Coronary artery (tissue), 2 donors: Measurements from ENCODE around the gene FOXF1.

Experiments
- DNase-seq: peaks from one replicate; pipeline ENCODE4 v3.0.0-alpha.2; 2017; ENCODE audit warnings: low spot score
- H3K27ac ChIP-seq, 2 donors: fragments of 200-600 bp; sonication (generic); one replicate each; pipeline ENCODE4 v1.5.1; 2016 to 2019
- H3K4me3 ChIP-seq: fragments of 200-600 bp; sonication (generic); 2 replicates; pipeline ENCODE4 v1.5.1; 2016; ENCODE audit warnings: mild to moderate bottlenecking, moderate library complexity
- CTCF ChIP-seq: fragments of 200-600 bp; sonication (generic); IDR thresholded peaks from one replicate; pipeline ENCODE4 v1.5.1; 2019; ENCODE audit warnings: antibody characterized with exemption

The FOXF1 gene

GRCh38 chr16:86508947-86509758 is 1.2 kb upstream of the FOXF1 start:
- no peak for TF ChIP-seq CTCF
- Histone ChIP-seq H3K27ac (peak overlapping the region; percentile 25 to 80), H3K4me3 (peak overlapping the region; percentile 84)
- DNase-seq: no peak

DNA sequence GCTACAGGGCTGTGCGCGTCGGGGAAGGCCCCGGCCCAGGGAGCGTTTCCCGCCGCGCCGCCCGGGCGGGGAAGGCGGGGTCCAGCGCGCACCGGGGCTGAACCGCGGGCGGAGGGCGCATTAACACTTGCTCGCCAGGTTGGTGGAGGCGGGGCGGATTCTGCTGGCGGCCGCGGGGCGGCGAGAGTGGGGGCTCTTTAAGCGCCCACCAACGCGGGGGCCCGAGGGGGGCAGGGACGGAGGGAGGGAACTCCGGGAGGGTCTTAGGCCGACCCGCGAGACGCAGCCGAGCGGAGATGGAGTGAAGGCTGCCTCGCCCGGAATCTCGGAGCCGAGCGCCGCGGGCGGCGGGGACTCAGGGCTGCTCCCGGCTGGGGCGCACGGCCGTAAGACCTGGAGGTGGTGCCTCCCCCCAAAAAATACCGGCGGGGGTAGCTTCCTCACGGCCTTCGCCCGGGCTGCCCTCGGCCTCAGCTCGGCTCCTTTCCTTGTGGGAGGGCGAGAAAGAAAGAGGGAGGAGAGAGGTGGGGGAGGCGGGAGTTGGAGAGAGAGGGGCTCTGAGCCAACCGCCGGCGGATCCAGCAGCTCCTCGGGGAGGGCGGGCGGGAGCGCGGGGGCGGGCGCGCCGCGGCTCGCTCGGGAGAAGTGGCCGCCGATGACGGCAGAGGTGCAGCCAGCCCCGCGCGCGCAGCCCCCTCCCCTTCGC is 415 bp upstream of the FOXF1 start:
- no peak for DNase-seq
- peak overlapping the region; percentile 25 to 80 for H3K27ac ChIP-seq
- no peak for TF ChIP-seq CTCF
- peak overlapping the region; percentile 84 for H3K4me3 ChIP-seq

DNA sequence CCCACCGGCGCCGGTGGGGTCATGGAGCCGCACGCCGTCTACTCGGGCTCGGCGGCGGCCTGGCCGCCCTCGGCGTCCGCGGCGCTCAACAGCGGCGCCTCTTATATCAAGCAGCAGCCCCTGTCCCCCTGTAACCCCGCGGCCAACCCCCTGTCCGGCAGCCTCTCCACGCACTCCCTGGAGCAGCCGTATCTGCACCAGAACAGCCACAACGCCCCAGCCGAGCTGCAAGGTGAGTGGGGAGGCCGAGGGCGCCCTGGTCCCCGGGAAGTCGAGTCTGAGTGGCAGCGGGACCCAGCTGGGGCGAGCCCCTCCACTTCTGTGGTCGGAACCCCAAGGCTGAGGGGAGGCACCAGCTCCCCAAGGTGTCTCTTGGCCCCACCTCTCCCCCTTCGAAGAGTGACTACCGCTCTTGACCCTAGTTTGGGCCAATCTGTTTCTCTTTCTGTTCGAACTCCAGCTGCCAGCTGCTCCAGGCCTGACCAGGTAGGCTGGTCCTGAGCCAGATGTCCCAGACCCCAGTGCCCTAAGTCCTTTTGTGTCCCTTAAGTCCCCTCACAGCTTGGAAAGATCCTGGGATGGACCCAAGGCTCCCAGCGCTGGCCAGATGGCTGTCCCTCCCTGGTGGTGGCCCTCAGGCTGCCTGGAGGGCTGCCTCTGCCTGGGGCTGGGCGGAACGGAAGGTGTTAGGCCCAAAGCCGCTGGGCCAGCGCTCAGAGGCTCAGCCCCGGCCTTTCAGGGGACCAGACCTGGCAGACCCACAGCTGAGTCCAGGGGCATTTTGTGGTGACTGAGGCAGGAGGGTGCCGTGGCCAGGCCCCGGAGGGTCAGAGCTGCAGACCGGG is 1.2 kb downstream of the FOXF1 start:
- Histone ChIP-seq H3K4me3 (peak overlapping the region; percentile 84), H3K27ac (no peak overlapping the region)
- no peak for DNase-seq
- TF ChIP-seq CTCF: no peak

DNA sequence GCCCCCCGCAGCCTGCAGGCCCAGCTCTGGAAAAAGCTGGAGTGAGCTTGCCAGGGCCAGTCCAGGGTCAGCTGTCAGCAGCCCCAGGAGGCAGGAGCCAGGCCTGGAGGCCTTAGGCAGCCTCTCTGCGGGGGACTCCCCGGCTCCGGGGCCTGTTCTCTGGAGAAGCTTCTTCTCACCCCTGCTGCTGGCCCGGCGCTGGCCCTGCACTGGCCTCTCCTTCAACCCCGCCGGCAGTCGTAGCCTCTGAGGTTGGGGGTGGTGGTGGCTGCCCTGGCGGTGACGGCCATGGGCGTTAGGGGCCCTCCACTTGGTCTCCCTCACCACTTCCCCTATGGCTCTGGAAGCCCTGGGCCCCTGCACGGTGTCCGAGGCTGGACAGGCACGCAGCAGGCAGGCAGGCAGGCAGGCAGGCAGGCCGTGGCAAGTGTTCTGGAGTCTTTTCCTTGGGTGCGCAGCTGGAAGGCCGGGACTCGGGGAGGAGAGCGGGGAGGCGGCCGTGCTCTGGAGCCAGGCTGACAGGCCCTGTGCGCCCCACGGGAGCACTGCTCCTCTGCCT is 2.1 kb downstream of the FOXF1 start:
- Histone ChIP-seq H3K27ac (no peak overlapping the region), H3K4me3 (no peak overlapping the region)
- TF ChIP-seq CTCF: no peak
- DNase-seq: no peak

DNA sequence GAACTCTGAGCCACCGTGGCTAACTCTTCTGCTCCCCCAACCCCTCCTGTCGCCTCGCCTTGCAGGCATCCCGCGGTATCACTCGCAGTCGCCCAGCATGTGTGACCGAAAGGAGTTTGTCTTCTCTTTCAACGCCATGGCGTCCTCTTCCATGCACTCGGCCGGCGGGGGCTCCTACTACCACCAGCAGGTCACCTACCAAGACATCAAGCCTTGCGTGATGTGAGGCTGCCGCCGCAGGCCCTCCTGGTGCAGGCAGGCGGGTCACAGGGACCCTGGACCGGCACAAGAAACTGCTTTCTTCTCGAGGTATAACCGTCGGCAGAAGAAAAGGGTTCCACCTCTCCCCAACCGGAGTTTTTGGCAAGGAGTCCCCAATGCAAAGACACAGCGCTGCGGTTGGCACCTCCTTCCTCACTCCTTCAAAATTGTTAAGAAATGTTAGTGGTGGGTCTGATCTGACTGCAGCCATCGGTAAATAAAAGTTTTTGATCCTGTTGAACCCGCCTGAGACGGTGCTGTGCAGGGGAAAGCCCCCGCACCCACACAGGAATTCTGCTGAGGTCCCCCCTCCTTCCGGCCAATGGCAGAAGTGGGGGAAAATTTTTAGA is 2.6 kb downstream of the FOXF1 start:
- H3K27ac ChIP-seq: no peak overlapping the region
- DNase-seq: no peak
- no peak overlapping the region for H3K4me3 ChIP-seq
- no peak for TF ChIP-seq CTCF

- Histone ChIP-seq H3K27ac (no peak overlapping the region), H3K4me3 (no peak overlapping the region)
- DNase-seq: no peak
- TF ChIP-seq CTCF: no peak
Measured at GRCh38 chr16:86513471-86514277, 3.3 kb downstream of the FOXF1 start.
